GM12891 (cell line): ENCODE results near the gene KCNC4.

ENCODE experiments used
- DNase-seq: peaks from one replicate; pipeline ENCODE4 v3.0.0; 2011; ENCODE audit warnings: low spot score; ENCODE audit not compliant: insufficient read length
- FAIRE-seq: peaks from 2 replicates; lab custom pipeline; 2011; peaks lifted over from hg19 to GRCh38; lab: Jason Lieb, UNC
- PAX5 ChIP-seq: IDR thresholded peaks from 2 replicates; pipeline ENCODE4 v1.6.1; 2011; ENCODE audit warnings: low read length, moderate library complexity, mild to moderate bottlenecking; ENCODE audit not compliant: insufficient read depth, severe bottlenecking
- POLR2A ChIP-seq: IDR thresholded peaks from 2 replicates; pipeline ENCODE4 v1.6.1; 2011; ENCODE audit warnings: low read depth, low read length, control low read depth
- POLR2AphosphoS5 ChIP-seq: IDR thresholded peaks from 2 replicates; pipeline ENCODE4 v1.6.1; 2011; ENCODE audit warnings: low read depth, low read length, control low read depth
- POU2F2 ChIP-seq: IDR thresholded peaks from 2 replicates; pipeline ENCODE4 v1.6.1; 2011; ENCODE audit warnings: low read depth, mild to moderate bottlenecking, control low read depth, low read length, moderate library complexity
- SPI1 ChIP-seq: IDR thresholded peaks from 2 replicates; pipeline ENCODE4 v1.6.1; 2011; ENCODE audit warnings: low read depth, low read length, control low read depth
- TAF1 ChIP-seq: IDR thresholded peaks from 2 replicates; pipeline ENCODE4 v1.6.1; 2011; ENCODE audit warnings: low read depth, low read length, control low read depth

KCNC4 gene

GRCh38 chr1:110186558-110186957 lies 23.6 kb upstream of the KCNC4 start:
- TF ChIP-seq POLR2A (no peak), TAF1 (no peak)
- DNase-seq (no peak), FAIRE-seq (no peak)

DNA sequence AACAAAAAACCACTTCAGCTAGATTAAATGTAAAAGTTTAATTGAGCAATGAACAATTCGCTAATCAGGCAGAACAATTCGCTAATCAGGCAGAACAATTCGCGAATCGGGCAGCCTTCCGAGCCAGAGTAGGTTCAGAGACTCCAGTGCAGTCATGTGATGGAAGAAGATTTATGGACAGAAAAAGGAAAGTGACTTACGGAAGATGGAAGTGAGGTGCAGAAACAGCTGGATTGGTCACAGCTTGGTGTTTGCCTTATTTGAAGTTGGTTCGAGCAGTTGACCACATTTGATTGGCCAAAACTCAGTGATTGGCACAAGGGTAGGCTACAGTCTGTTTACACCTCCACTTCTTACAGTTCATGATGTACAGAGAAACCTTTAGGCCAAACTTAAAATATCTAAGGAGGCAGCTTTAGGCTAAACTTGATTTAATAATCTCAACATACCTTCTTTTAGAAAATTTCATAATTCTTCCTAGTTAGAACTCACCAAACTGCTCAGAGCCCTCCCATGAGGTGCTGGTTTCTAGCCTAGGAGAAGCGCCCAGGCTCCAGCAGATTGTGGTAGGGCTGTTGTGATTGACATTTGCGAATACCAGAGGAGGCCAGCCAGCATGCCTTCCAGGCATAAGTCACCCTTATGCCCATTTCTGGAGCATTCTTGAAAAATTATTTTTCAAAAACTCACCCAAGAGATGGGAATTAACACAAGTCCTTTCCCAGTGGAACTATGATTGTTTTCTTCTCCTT lies 22.8 kb upstream of the KCNC4 start:
- no peak for TF ChIP-seq POLR2AphosphoS5
- no peak for TF ChIP-seq POU2F2
- no peak for TF ChIP-seq TAF1
- TF ChIP-seq SPI1, result no peak
- no peak for TF ChIP-seq PAX5
- TF ChIP-seq POLR2A, result no peak
- FAIRE-seq (no peak), DNase-seq (no peak)

DNA sequence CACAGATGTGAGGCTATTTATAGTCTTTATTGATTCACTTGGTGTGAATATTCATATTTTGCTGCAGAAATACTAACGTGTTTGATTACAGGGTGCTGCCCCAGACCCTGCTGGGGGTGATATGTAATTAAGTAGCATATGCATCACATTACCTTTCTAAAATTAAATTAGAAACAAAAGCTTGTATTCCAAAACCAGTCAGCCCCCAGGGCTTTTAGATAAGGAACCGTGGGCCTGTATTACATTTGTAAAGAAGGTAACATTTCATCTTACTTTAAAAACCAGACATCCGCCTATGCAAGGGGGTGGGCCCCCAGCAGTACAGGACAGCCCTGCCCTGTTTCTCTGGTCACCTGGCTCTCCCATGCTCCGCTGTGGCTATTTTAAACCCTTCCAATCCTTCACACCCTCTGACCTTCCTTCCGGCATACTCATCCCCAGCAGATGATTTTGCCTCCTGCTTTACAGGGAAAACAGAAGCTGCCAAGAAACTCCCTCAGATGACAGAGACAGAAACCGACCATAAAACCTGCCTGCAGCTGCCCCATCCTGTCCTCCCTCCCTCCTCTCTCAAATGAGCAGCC lies 22.0 kb upstream of the KCNC4 start:
- TF ChIP-seq SPI1 (no peak), POLR2AphosphoS5 (no peak), POU2F2 (no peak), PAX5 (no peak), POLR2A (no peak), TAF1 (no peak)
- no peak for FAIRE-seq
- DNase-seq, result no peak

- TF ChIP-seq TAF1 (no peak), SPI1 (no peak), POLR2AphosphoS5 (no peak), PAX5 (no peak), POU2F2 (no peak), POLR2A (no peak)
- FAIRE-seq (no peak), DNase-seq (no peak)
Observed at GRCh38 chr1:110189181-110189580, 20.9 kb upstream of the KCNC4 start.

GRCh38 chr1:110190282-110190929 lies 19.7 kb upstream of the KCNC4 start:
- FAIRE-seq (no peak), DNase-seq (no peak)
- TF ChIP-seq POLR2A (no peak), PAX5 (no peak), POLR2AphosphoS5 (no peak), TAF1 (no peak), SPI1 (no peak), POU2F2 (no peak)

GRCh38 chr1:110192541-110192940 lies 17.6 kb upstream of the KCNC4 start:
- no peak for DNase-seq
- no peak for TF ChIP-seq POU2F2
- no peak for TF ChIP-seq POLR2A
- TF ChIP-seq PAX5, result no peak
- TF ChIP-seq SPI1, result no peak
- TF ChIP-seq POLR2AphosphoS5, result no peak
- no peak for TF ChIP-seq TAF1
- FAIRE-seq, result no peak

- DNase-seq (no peak), FAIRE-seq (no peak)
- no peak for TF ChIP-seq POLR2AphosphoS5
- no peak for TF ChIP-seq PAX5
- no peak for TF ChIP-seq TAF1
- TF ChIP-seq POU2F2, result no peak
- no peak for TF ChIP-seq SPI1
- TF ChIP-seq POLR2A, result no peak
Observed at GRCh38 chr1:110195196-110195595, 14.9 kb upstream of the KCNC4 start.

- DNase-seq (peak; percentile 94), FAIRE-seq (peak; percentile 78)
- TF ChIP-seq POU2F2, result no peak
- TF ChIP-seq POLR2AphosphoS5, result no peak
- TF ChIP-seq TAF1, result no peak
- no peak for TF ChIP-seq PAX5
- no peak for TF ChIP-seq POLR2A
- no peak for TF ChIP-seq SPI1
Observed at GRCh38 chr1:110196917-110197765, 13.0 kb upstream of the KCNC4 start.

DNA sequence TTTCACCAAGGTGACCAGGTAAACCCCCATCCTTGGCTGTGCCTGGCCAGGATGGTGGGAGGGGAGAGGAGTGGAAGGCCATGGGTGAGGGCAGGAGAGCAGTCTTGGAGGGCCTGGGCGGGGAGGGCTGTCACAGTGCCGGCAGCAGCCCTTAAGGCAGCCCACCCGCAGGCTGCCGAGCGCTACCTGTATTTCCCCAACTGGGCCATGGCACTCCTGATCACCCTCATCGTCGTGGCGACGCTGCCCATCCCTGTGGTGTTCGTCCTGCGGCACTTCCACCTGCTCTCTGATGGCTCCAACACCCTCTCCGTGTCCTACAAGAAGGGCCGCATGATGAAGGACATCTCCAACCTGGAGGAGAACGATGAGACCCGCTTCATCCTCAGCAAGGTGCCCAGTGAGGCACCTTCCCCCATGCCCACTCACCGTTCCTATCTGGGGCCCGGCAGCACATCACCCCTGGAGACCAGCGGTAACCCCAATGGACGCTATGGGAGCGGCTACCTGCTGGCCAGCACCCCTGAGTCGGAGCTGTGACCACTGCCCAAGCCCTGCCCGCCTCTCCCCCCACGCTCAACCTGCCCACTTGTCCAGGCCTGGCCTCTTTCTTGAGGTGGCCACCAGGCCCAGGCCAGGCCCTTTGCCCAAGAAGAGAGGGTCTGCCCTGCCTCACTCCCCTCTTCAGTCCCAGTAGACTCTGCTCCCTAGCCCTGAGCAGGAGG lies 12.0 kb upstream of the KCNC4 start:
- TF ChIP-seq PAX5, result no peak
- TF ChIP-seq POLR2AphosphoS5, result no peak
- no peak for TF ChIP-seq SPI1
- TF ChIP-seq POU2F2, result no peak
- TF ChIP-seq TAF1, result no peak
- TF ChIP-seq POLR2A, result no peak
- no peak for FAIRE-seq
- DNase-seq, result no peak
